ENCODE results near the gene CSE1L. TPM values are rescaled to one million over a fixed set of nuclear protein-coding genes. Genes with fewer than 3 reads are reported as not detected.
A peak's percentile ranks its signal among the peaks of the same experiment; 100 is the strongest.

CSE1L gene
- total RNA-seq, 1 donor from 2014 or later: 64.1 TPM

DNA sequence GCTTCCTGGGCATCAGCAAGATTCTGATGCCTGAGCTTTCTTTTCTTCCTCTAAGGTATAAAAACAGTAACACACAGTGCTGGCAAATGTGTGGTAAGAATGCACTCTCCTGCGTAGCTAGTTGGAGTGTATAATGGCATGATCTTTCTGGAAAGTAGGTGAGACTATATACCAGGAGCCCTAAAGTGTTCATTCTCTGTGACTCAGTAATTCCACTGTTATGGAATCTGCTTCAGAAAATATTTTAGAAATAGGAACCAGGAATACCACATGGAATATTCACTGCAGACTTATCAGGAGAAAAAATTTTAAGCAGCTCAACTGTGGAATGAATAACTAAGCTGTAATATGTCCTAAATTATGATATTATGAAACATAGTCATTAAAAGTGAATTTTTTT lies 16.9 kb upstream of the CSE1L start:
- H3K4me1 ChIP-seq (ENCODE audit: insufficient read depth, low read length): no peaks in the 10 kb centered on the region
- H3K9me3 ChIP-seq (ENCODE audit: insufficient read depth, low read depth, low read length): no peaks in the 10 kb centered on the region
- DNase-seq (ENCODE audit: low read depth) (peak; percentile 59), FAIRE-seq (no peak)
- H3K9me3 Mint-ChIP-seq (ENCODE audit: unreplicated experiment): no peaks in the 10 kb centered on the region
- no peak overlapping the region for H3K4me3 ChIP-seq (ENCODE audit: insufficient read depth, low read depth, low read length)
- H2AFZ ChIP-seq (ENCODE audit: low read depth, low read length): no peak overlapping the region
- H3K27me3 Mint-ChIP-seq (ENCODE audit: low read depth, unreplicated experiment): no peaks in the 10 kb centered on the region
- H3K4me2 ChIP-seq (ENCODE audit: low read length): no peak overlapping the region
- no peaks in the 10 kb centered on the region for H3K27me3 ChIP-seq (ENCODE audit: insufficient read depth, low read length)
- H3K27ac Mint-ChIP-seq (ENCODE audit: unreplicated experiment): no peak overlapping the region
- no peak overlapping the region for H3K9ac ChIP-seq (ENCODE audit: low read length)
- H3K4me1 Mint-ChIP-seq (ENCODE audit: low read depth, unreplicated experiment): no peaks in the 10 kb centered on the region
- no peak overlapping the region for H3K4me3 Mint-ChIP-seq (ENCODE audit: unreplicated experiment)
- H3K36me3 ChIP-seq (ENCODE audit: insufficient read depth, low read length): peaks cover 34% of the 10 kb centered on the region
- no peak for TF ChIP-seq EZH2 (IDR thresholded peaks at IDR 0.05; ENCODE audit: insufficient read depth, low read length)
- TF ChIP-seq, protein P1, sequence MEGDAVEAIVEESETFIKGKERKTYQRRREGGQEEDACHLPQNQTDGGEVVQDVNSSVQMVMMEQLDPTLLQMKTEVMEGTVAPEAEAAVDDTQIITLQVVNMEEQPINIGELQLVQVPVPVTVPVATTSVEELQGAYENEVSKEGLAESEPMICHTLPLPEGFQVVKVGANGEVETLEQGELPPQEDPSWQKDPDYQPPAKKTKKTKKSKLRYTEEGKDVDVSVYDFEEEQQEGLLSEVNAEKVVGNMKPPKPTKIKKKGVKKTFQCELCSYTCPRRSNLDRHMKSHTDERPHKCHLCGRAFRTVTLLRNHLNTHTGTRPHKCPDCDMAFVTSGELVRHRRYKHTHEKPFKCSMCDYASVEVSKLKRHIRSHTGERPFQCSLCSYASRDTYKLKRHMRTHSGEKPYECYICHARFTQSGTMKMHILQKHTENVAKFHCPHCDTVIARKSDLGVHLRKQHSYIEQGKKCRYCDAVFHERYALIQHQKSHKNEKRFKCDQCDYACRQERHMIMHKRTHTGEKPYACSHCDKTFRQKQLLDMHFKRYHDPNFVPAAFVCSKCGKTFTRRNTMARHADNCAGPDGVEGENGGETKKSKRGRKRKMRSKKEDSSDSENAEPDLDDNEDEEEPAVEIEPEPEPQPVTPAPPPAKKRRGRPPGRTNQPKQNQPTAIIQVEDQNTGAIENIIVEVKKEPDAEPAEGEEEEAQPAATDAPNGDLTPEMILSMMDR (IDR thresholded peaks at IDR 0.05; ENCODE audit: insufficient read depth, low read depth, low read length): no peak
- no peaks in the 10 kb centered on the region for H3K79me2 ChIP-seq (ENCODE audit: insufficient read depth, low read length)
- peaks cover 3% of the 10 kb centered on the region for H4K20me1 ChIP-seq (ENCODE audit: insufficient read depth, low read length)
- no peak overlapping the region for H3K27ac ChIP-seq (ENCODE audit: low read depth, low read length)
- H3K36me3 Mint-ChIP-seq (ENCODE audit: low read depth, unreplicated experiment): peaks cover 5% of the 10 kb centered on the region

DNA sequence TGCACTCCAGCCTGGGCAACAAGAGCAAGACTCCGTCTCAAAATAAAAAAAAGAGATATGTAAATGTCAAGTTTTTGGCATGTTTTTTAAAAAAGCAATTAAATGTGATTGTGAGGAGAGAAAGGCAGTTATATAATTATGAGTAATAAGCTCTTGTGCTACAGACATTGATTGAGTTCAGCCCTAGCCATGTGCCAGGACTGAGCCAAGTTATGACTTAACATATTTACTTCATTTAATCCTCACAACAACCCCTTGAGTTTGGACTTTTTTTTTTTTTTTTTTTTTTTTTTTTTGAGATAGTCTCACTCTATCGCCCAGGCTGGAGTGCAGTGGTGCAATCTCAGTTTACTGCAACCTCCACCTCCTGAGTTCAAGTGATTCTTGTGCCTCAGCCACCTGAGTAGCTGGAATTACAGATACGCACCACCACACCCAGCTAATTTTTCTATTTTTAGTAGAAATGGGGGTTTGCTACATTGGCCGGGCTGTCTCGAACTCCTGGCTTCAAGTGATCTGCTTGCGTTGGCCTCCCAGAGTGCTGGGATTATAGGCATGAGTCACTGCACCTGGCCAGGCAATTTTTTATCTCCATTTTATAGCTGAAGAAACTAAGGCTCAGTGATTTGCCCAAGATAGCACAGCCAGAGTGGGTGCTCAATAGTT lies 15.0 kb upstream of the CSE1L start:
- H3K9me3 ChIP-seq (ENCODE audit: insufficient read depth, low read depth, low read length): no peaks in the 10 kb centered on the region
- peaks cover 4% of the 10 kb centered on the region for H4K20me1 ChIP-seq (ENCODE audit: insufficient read depth, low read length)
- H3K36me3 ChIP-seq (ENCODE audit: insufficient read depth, low read length): peaks cover 35% of the 10 kb centered on the region
- H3K4me2 ChIP-seq (ENCODE audit: low read length): no peak overlapping the region
- H3K4me3 ChIP-seq (ENCODE audit: insufficient read depth, low read depth, low read length): no peak overlapping the region
- no peaks in the 10 kb centered on the region for H3K4me1 ChIP-seq (ENCODE audit: insufficient read depth, low read length)
- no peak overlapping the region for H3K4me3 Mint-ChIP-seq (ENCODE audit: unreplicated experiment)
- H3K9me3 Mint-ChIP-seq (ENCODE audit: unreplicated experiment): no peaks in the 10 kb centered on the region
- no peak overlapping the region for H2AFZ ChIP-seq (ENCODE audit: low read depth, low read length)
- H3K79me2 ChIP-seq (ENCODE audit: insufficient read depth, low read length): no peaks in the 10 kb centered on the region
- H3K27ac ChIP-seq (ENCODE audit: low read depth, low read length): no peak overlapping the region
- H3K9ac ChIP-seq (ENCODE audit: low read length): no peak overlapping the region
- DNase-seq (ENCODE audit: low read depth): no peak
- no peaks in the 10 kb centered on the region for H3K27me3 Mint-ChIP-seq (ENCODE audit: low read depth, unreplicated experiment)
- H3K4me1 Mint-ChIP-seq (ENCODE audit: low read depth, unreplicated experiment): no peaks in the 10 kb centered on the region
- no peaks in the 10 kb centered on the region for H3K27me3 ChIP-seq (ENCODE audit: insufficient read depth, low read length)
- FAIRE-seq: no peak
- peaks cover 2% of the 10 kb centered on the region for H3K36me3 Mint-ChIP-seq (ENCODE audit: low read depth, unreplicated experiment)
- H3K27ac Mint-ChIP-seq (ENCODE audit: unreplicated experiment): no peak overlapping the region
- no peak for TF ChIP-seq EZH2 (IDR thresholded peaks at IDR 0.05; ENCODE audit: insufficient read depth, low read length)
- TF ChIP-seq, protein P1 (IDR thresholded peaks at IDR 0.05; ENCODE audit: insufficient read depth, low read depth, low read length): no peak

DNA sequence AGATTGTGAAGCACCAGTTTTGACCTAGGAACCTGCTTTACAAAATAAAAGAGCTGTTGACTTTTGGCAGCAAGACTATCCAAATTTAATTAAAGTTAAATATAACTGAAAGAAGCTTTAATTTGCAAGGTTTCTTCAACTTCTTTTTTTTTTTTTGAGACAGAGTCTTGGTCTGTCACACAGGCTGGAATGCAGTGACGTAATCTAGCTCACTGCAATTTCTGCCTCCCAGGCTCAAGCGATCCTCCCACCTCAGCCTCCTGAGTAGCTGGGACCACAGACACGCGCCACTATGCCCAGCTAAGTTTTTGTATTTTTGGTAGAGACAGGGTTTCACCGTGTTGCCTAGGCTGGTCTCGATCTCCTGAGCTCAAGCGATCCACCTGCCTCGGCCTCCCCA lies 13.7 kb upstream of the CSE1L start:
- DNase-seq (ENCODE audit: low read depth): no peak
- no peak overlapping the region for H3K4me3 Mint-ChIP-seq (ENCODE audit: unreplicated experiment)
- H3K36me3 Mint-ChIP-seq (ENCODE audit: low read depth, unreplicated experiment): peaks cover 2% of the 10 kb centered on the region
- no peak overlapping the region for H3K4me3 ChIP-seq (ENCODE audit: insufficient read depth, low read depth, low read length)
- H4K20me1 ChIP-seq (ENCODE audit: insufficient read depth, low read length): peaks cover 4% of the 10 kb centered on the region
- no peak overlapping the region for H3K9ac ChIP-seq (ENCODE audit: low read length)
- H3K36me3 ChIP-seq (ENCODE audit: insufficient read depth, low read length): peaks cover 30% of the 10 kb centered on the region
- no peak overlapping the region for H3K27ac Mint-ChIP-seq (ENCODE audit: unreplicated experiment)
- H3K79me2 ChIP-seq (ENCODE audit: insufficient read depth, low read length): no peaks in the 10 kb centered on the region
- H3K4me2 ChIP-seq (ENCODE audit: low read length): no peak overlapping the region
- no peaks in the 10 kb centered on the region for H3K27me3 ChIP-seq (ENCODE audit: insufficient read depth, low read length)
- no peaks in the 10 kb centered on the region for H3K4me1 ChIP-seq (ENCODE audit: insufficient read depth, low read length)
- H2AFZ ChIP-seq (ENCODE audit: low read depth, low read length): no peak overlapping the region
- FAIRE-seq: no peak
- TF ChIP-seq, protein P1 (IDR thresholded peaks at IDR 0.05; ENCODE audit: insufficient read depth, low read depth, low read length): no peak
- TF ChIP-seq EZH2 (IDR thresholded peaks at IDR 0.05; ENCODE audit: insufficient read depth, low read length): no peak
- no peaks in the 10 kb centered on the region for H3K9me3 ChIP-seq (ENCODE audit: insufficient read depth, low read depth, low read length)
- H3K27me3 Mint-ChIP-seq (ENCODE audit: low read depth, unreplicated experiment): no peaks in the 10 kb centered on the region
- no peak overlapping the region for H3K27ac ChIP-seq (ENCODE audit: low read depth, low read length)
- H3K4me1 Mint-ChIP-seq (ENCODE audit: low read depth, unreplicated experiment): no peaks in the 10 kb centered on the region
- H3K9me3 Mint-ChIP-seq (ENCODE audit: unreplicated experiment): no peaks in the 10 kb centered on the region

Measured in astrocyte (in vitro differentiated cells and primary cell).